SH-SY5Y (cell line): ENCODE data around the gene CYLD.

ENCODE experiments used
- GATA2 ChIP-seq: IDR thresholded peaks from 2 replicates; pipeline ENCODE4 v1.6.1; 2011; ENCODE audit warnings: mild to moderate bottlenecking, low read depth, low read length
- GATA3 ChIP-seq: IDR thresholded peaks from 2 replicates; pipeline ENCODE4 v1.6.1; 2011; ENCODE audit warnings: low read depth, mild to moderate bottlenecking, low read length, moderate library complexity

GRCh38 chr16:50815382-50815781 lies 73.5 kb downstream of the CYLD start:
- TF ChIP-seq GATA2: no peak
- no peak for TF ChIP-seq GATA3
